ENCODE data around the gene GNB5.

DNA sequence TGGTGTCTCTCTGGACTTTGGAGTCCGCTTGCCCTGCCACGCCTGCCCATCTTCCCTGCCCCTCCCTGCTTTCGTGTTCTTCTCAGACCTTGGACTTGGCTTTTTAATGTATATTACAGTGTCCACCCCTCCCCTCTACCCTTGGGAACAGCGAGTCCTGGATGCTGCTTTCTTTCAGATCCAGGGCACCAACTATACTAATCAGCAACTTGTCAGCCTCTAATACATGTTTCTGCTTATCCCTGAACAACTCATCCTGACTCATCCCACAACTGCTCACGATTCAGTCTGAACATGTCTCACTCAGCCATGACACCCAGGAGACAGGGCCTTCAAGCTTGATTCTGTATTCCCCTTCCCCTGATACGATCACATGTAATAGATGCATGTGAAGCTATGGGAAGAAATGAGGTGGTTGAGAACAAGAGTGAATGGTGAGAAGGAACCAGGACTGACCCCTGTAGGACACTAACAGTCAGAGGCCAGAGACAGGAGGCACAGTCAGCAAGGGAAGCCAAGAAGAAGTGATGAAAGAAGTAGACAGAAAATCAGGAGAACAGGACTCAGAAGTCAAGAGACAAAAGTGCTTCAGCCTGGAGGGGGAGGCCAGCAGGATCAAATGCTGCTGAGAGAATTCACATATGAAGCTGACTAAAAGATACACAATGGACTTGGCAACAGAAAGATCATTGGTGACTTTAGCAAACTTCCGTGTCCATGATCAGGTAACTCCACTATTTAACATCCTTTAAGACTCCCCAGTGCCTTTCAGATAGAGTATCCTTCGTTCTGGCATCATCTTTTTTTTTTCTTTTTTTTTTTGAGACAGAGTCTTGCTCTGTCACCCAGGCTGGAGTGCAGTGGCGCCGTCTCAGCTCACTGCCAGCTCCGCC lies 114.1 kb downstream of the GNB5 start:
- TF ChIP-seq, protein P1, sequence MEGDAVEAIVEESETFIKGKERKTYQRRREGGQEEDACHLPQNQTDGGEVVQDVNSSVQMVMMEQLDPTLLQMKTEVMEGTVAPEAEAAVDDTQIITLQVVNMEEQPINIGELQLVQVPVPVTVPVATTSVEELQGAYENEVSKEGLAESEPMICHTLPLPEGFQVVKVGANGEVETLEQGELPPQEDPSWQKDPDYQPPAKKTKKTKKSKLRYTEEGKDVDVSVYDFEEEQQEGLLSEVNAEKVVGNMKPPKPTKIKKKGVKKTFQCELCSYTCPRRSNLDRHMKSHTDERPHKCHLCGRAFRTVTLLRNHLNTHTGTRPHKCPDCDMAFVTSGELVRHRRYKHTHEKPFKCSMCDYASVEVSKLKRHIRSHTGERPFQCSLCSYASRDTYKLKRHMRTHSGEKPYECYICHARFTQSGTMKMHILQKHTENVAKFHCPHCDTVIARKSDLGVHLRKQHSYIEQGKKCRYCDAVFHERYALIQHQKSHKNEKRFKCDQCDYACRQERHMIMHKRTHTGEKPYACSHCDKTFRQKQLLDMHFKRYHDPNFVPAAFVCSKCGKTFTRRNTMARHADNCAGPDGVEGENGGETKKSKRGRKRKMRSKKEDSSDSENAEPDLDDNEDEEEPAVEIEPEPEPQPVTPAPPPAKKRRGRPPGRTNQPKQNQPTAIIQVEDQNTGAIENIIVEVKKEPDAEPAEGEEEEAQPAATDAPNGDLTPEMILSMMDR (conservative IDR thresholded peaks at IDR 0.05), result no peak
- TF ChIP-seq ZFX (IDR thresholded peaks at IDR 0.05), result no peak
